SK-N-SH treated with all-trans-retinoic acid at 6 μM for 48 hours (cell line): Measurements from ENCODE around the gene ALDH3B2.

Experiments
- ATAC-seq: fragments of 200-7000 bp; cut with Tn5 transposase; 3 replicates; pipeline ENCODE4 v1.9.1; 2020; ENCODE audit warnings: mild to moderate bottlenecking, moderate library complexity
- ARNTL ChIP-seq: fragments of 450-650 bp; formaldehyde crosslinking; IDR thresholded peaks from 2 replicates; pipeline ENCODE4 v1.5.0; 2020; ENCODE audit warnings: low read depth, mild to moderate bottlenecking, moderate library complexity, borderline replicate concordance
- BACH2 ChIP-seq: fragments of 250-450 bp; sonication (Bioruptor Pico); IDR thresholded peaks from 2 replicates; pipeline ENCODE4 v1.9.0; 2021; ENCODE audit warnings: mild to moderate bottlenecking, borderline replicate concordance
- CSDC2 ChIP-seq: fragments of 250-450 bp; sonication (Bioruptor Pico); IDR thresholded peaks from 2 replicates; pipeline ENCODE4 v1.5.0; 2020; ENCODE audit warnings: mild to moderate bottlenecking, moderate library complexity
- CSRNP3 ChIP-seq: fragments of 250-450 bp; sonication (Bioruptor Pico); IDR thresholded peaks from 2 replicates; pipeline ENCODE4 v1.5.1; 2021; ENCODE audit warnings: mild to moderate bottlenecking, moderate library complexity
- ESRRG ChIP-seq: fragments of 250-450 bp; sonication (Bioruptor Pico); IDR thresholded peaks from 2 replicates; pipeline ENCODE4 v1.6.1; 2021; ENCODE audit warnings: mild to moderate bottlenecking
- GLIS3 ChIP-seq: fragments of 250-450 bp; sonication (Bioruptor Pico); IDR thresholded peaks from 2 replicates; pipeline ENCODE4 v1.5.0; 2020; ENCODE audit warnings: mild to moderate bottlenecking, moderate library complexity
- ISL1 ChIP-seq: fragments of 250-450 bp; sonication (Bioruptor Pico); IDR thresholded peaks from 2 replicates; pipeline ENCODE4 v2.1.2; 2022; ENCODE audit warnings: mild to moderate bottlenecking, moderate library complexity
- OSR1 ChIP-seq: fragments of 250-450 bp; sonication (Bioruptor Pico); IDR thresholded peaks from 2 replicates; pipeline ENCODE4 v1.8.0; 2022; ENCODE audit warnings: moderate library complexity, mild to moderate bottlenecking, inconsistent platforms
- PATZ1 ChIP-seq: fragments of 250-450 bp; sonication (Bioruptor Pico); IDR thresholded peaks from 2 replicates; pipeline ENCODE4 v1.8.0; 2020; ENCODE audit warnings: mild to moderate bottlenecking, moderate library complexity, borderline replicate concordance
- PPARA ChIP-seq: fragments of 250-450 bp; sonication (Bioruptor Pico); IDR thresholded peaks from 2 replicates; pipeline ENCODE4 v1.5.0; 2020; ENCODE audit warnings: mild to moderate bottlenecking, borderline replicate concordance
- RARB ChIP-seq: fragments of 250-450 bp; sonication (Bioruptor Pico); IDR thresholded peaks from 2 replicates; pipeline ENCODE4 v1.8.0; 2021; ENCODE audit warnings: mild to moderate bottlenecking, moderate library complexity
- SNAI2 ChIP-seq: fragments of 250-450 bp; sonication (Bioruptor Pico); IDR thresholded peaks from 2 replicates; pipeline ENCODE4 v1.5.0; 2020; ENCODE audit warnings: mild to moderate bottlenecking, moderate library complexity
- TCF4 ChIP-seq: fragments of 250-450 bp; sonication (Bioruptor Pico); IDR thresholded peaks from 2 replicates; pipeline ENCODE4 v1.8.0; 2021; ENCODE audit warnings: mild to moderate bottlenecking, moderate library complexity, borderline replicate concordance
- TOX ChIP-seq: fragments of 250-450 bp; sonication (Bioruptor Pico); IDR thresholded peaks from 2 replicates; pipeline ENCODE4 v1.8.0; 2021; ENCODE audit warnings: mild to moderate bottlenecking, moderate library complexity, borderline replicate concordance
- TSHZ2 ChIP-seq: fragments of 250-450 bp; sonication (Bioruptor Pico); IDR thresholded peaks from 2 replicates; pipeline ENCODE4 v1.5.0; 2020; ENCODE audit warnings: mild to moderate bottlenecking, moderate library complexity
- ZC3H10 ChIP-seq: fragments of 250-450 bp; sonication (Bioruptor Pico); IDR thresholded peaks from 2 replicates; pipeline ENCODE4 v1.5.1; 2021; ENCODE audit warnings: mild to moderate bottlenecking, moderate library complexity
- ZFP3 ChIP-seq: fragments of 250-450 bp; sonication (Bioruptor Pico); IDR thresholded peaks from 2 replicates; pipeline ENCODE4 v1.5.0; 2020; ENCODE audit warnings: mild to moderate bottlenecking, moderate library complexity
- ZNF565 ChIP-seq: fragments of 450-650 bp; formaldehyde crosslinking; conservative IDR thresholded peaks from 2 replicates; pipeline ENCODE4 v1.5.0; 2020; ENCODE audit warnings: low read depth, mild to moderate bottlenecking, moderate library complexity
- ZNF70 ChIP-seq: fragments of 450-650 bp; formaldehyde crosslinking; IDR thresholded peaks from 2 replicates; pipeline ENCODE4 v1.5.0; 2020; ENCODE audit warnings: mild to moderate bottlenecking, moderate library complexity
- ZNF8 ChIP-seq: fragments of 450-650 bp; formaldehyde crosslinking; IDR thresholded peaks from 2 replicates; pipeline ENCODE4 v1.5.0; 2020; ENCODE audit warnings: mild to moderate bottlenecking, moderate library complexity
- TF ChIP-seq, protein P1 (sequence below): fragments of 250-450 bp; sonication (Bioruptor Pico); IDR thresholded peaks from 2 replicates; pipeline ENCODE4 v1.5.1; 2020; ENCODE audit warnings: low read depth, mild to moderate bottlenecking, moderate library complexity
- TF ChIP-seq, protein P2 (sequence below): fragments of 250-450 bp; sonication (Bioruptor Pico); IDR thresholded peaks from 2 replicates; pipeline ENCODE4 v1.8.0; 2021; ENCODE audit warnings: low read depth, mild to moderate bottlenecking, moderate library complexity, borderline replicate concordance

Gene ALDH3B2

GRCh38 chr11:67633758-67634365 is 40.6 kb downstream of the ALDH3B2 start:
- TF ChIP-seq TSHZ2 (CRISPR knock-in tag) (no peak), SNAI2 (CRISPR knock-in tag) (no peak), RARB (CRISPR knock-in tag) (no peak), BACH2 (CRISPR knock-in tag) (no peak), CSRNP3 (no peak), ZNF70 (no peak), ARNTL (CRISPR knock-in tag) (no peak), PPARA (CRISPR knock-in tag) (no peak), ISL1 (CRISPR knock-in tag) (no peak), ESRRG (no peak), CSDC2 (CRISPR knock-in tag) (no peak), OSR1 (CRISPR knock-in tag) (no peak), ZFP3 (no peak), GLIS3 (CRISPR knock-in tag) (no peak), TOX (CRISPR knock-in tag) (no peak)
- TF ChIP-seq, protein P1, sequence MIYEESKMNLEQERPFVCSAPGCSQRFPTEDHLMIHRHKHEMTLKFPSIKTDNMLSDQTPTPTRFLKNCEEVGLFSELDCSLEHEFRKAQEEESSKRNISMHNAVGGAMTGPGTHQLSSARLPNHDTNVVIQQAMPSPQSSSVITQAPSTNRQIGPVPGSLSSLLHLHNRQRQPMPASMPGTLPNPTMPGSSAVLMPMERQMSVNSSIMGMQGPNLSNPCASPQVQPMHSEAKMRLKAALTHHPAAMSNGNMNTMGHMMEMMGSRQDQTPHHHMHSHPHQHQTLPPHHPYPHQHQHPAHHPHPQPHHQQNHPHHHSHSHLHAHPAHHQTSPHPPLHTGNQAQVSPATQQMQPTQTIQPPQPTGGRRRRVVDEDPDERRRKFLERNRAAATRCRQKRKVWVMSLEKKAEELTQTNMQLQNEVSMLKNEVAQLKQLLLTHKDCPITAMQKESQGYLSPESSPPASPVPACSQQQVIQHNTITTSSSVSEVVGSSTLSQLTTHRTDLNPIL (CRISPR knock-in tag), result no peak
- no peak for ATAC-seq

- ATAC-seq, result no peak
- TF ChIP-seq ZC3H10 (CRISPR knock-in tag) (no peak), BACH2 (CRISPR knock-in tag) (no peak), ARNTL (CRISPR knock-in tag) (no peak), GLIS3 (CRISPR knock-in tag) (no peak), TCF4 (no peak), CSRNP3 (no peak), ZNF70 (no peak), ISL1 (CRISPR knock-in tag) (no peak), ZFP3 (no peak), ZNF565 (no peak), OSR1 (CRISPR knock-in tag) (no peak), CSDC2 (CRISPR knock-in tag) (no peak), TSHZ2 (CRISPR knock-in tag) (no peak), ESRRG (no peak), SNAI2 (CRISPR knock-in tag) (no peak), PATZ1 (CRISPR knock-in tag) (no peak), ZNF8 (CRISPR knock-in tag) (no peak)
- TF ChIP-seq, protein P2, sequence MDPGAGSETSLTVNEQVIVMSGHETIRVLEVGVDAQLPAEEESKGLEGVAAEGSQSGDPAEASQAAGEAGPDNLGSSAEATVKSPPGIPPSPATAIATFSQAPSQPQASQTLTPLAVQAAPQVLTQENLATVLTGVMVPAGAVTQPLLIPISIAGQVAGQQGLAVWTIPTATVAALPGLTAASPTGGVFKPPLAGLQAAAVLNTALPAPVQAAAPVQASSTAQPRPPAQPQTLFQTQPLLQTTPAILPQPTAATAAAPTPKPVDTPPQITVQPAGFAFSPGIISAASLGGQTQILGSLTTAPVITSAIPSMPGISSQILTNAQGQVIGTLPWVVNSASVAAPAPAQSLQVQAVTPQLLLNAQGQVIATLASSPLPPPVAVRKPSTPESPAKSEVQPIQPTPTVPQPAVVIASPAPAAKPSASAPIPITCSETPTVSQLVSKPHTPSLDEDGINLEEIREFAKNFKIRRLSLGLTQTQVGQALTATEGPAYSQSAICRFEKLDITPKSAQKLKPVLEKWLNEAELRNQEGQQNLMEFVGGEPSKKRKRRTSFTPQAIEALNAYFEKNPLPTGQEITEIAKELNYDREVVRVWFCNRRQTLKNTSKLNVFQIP (CRISPR knock-in tag), result no peak
- TF ChIP-seq, protein P1 (CRISPR knock-in tag), result no peak
These were observed 41.3 kb downstream of the ALDH3B2 start for GRCh38 chr11:67632982-67633755.
